HepG2 (cell line): ENCODE data around the gene DAO. TPM values are rescaled to one million over a fixed set of nuclear protein-coding genes. Genes with fewer than 3 reads are reported as not detected.

Experiments used
- ARID4A ChIP-seq: sonication (generic); formaldehyde crosslinking; IDR thresholded peaks from 2 replicates; pipeline ENCODE4 v1.5.0; 2020; ENCODE audit warnings: mild to moderate bottlenecking, missing genetic modification reagents, borderline replicate concordance
- ARNTL ChIP-seq: sonication (generic); formaldehyde crosslinking; IDR thresholded peaks from 2 replicates; pipeline ENCODE4 v1.4.0; 2020; ENCODE audit warnings: mild to moderate bottlenecking, missing genetic modification reagents
- KLF16 ChIP-seq, 2 experiments: sonication (generic) in 1 of 2; formaldehyde crosslinking in 1 of 2; IDR thresholded peaks; 2 replicates each; pipeline versions ENCODE4 v1.6.1 to v1.8.0; 2016 to 2023; ENCODE audit warnings: missing genetic modification reagents in 2 of 2, missing compliant biosample characterization in 1 of 2
- NFATC3 ChIP-seq: sonication (generic); formaldehyde crosslinking; IDR thresholded peaks from 2 replicates; pipeline ENCODE4 v1.5.1; 2020; ENCODE audit warnings: mild to moderate bottlenecking, missing genetic modification reagents
- PHF20 ChIP-seq: sonication (generic); formaldehyde crosslinking; IDR thresholded peaks from 2 replicates; pipeline ENCODE4 v1.5.0; 2020; ENCODE audit warnings: mild to moderate bottlenecking, missing genetic modification reagents
- SETDB1 ChIP-seq: sonication (generic); formaldehyde crosslinking; IDR thresholded peaks from 2 replicates; pipeline ENCODE4 v1.5.1; 2020; ENCODE audit warnings: missing genetic modification reagents, mild to moderate bottlenecking, borderline replicate concordance
- SMARCE1 ChIP-seq: fragments of 450-650 bp; IDR thresholded peaks from 2 replicates; pipeline ENCODE4 v1.6.1; 2017; ENCODE audit warnings: borderline replicate concordance
- ZBTB14 ChIP-seq: sonication (generic); formaldehyde crosslinking; IDR thresholded peaks from 2 replicates; pipeline ENCODE4 v1.4.0; 2020; ENCODE audit warnings: missing genetic modification reagents
- ZNF234 ChIP-seq: sonication (generic); formaldehyde crosslinking; conservative IDR thresholded peaks from 2 replicates; pipeline ENCODE4 v1.5.1; 2020; ENCODE audit warnings: mild to moderate bottlenecking, missing genetic modification reagents
- ZNF274 ChIP-seq: sonication (generic); formaldehyde crosslinking; IDR thresholded peaks from 2 replicates; pipeline ENCODE4 v1.5.1; 2020; ENCODE audit warnings: mild to moderate bottlenecking, missing genetic modification reagents
- ZNF331 ChIP-seq: sonication (generic); formaldehyde crosslinking; IDR thresholded peaks from 2 replicates; pipeline ENCODE4 v1.4.0; 2020; ENCODE audit warnings: missing genetic modification reagents
- ZNF574 ChIP-seq: sonication (generic); formaldehyde crosslinking; IDR thresholded peaks from 2 replicates; pipeline ENCODE4 v1.4.0; 2020; ENCODE audit warnings: missing genetic modification reagents
- ZNF703 ChIP-seq: sonication (generic); formaldehyde crosslinking; IDR thresholded peaks from 2 replicates; pipeline ENCODE4 v1.5.1; 2020; ENCODE audit warnings: missing genetic modification reagents, mild to moderate bottlenecking, moderate library complexity, borderline replicate concordance
- polyA plus RNA-seq, 8 experiments: library from polyadenylated mRNA; depleted of rRNA in 3 of 8; stranded (reverse) in 7 of 8; unstranded in 1 of 8; fragments of >200 nt; fragmentation: Illumina TruSeq in 4 of 8; extraction: Trizol in 4 of 8; gene quantifications; 2 replicates each; pipeline versions ENCODE4 v1.2.1 to v1.2.3, GENCODE V29; 2011 to 2016; ENCODE audit warnings: low read depth in 4 of 8, missing spikeins in 1 of 8, mixed read lengths in 1 of 8; ENCODE audit not compliant: insufficient read depth in 1 of 8
- total RNA-seq, 5 experiments: library from RNA; depleted of rRNA; stranded (reverse); fragments of >200 nt; fragmentation: Illumina TruSeq; extraction: Trizol; gene quantifications; 2 replicates each; pipeline ENCODE4 v1.2.3, GENCODE V29; 2016; ENCODE audit warnings: low read depth in 1 of 5

The DAO gene
- total and polyA plus RNA-seq, 2 of the 13 experiments (the other 11 are each of a cell fraction or from before 2014, with no cell fraction given), result 0.34 to 0.82 TPM

GRCh38 chr12:108837680-108838079 is 42.2 kb upstream of the DAO start (continued):
- TF ChIP-seq KLF16 (CRISPR knock-in tag; IDR thresholded peaks at IDR 0.05) (no peak), SMARCE1 (no peak), PHF20 (CRISPR knock-in tag) (no peak), ZNF703 (CRISPR knock-in tag) (no peak), ARNTL (CRISPR knock-in tag) (no peak), ZNF234 (no peak), ZBTB14 (no peak), ZNF274 (CRISPR knock-in tag) (no peak), NFATC3 (CRISPR knock-in tag) (no peak), ARID4A (CRISPR knock-in tag) (no peak), SETDB1 (CRISPR knock-in tag) (no peak), ZNF331 (CRISPR knock-in tag) (no peak), ZNF574 (CRISPR knock-in tag) (no peak)
- TF ChIP-seq, all 625 proteins: peak for 0
